WTC11 (cell line): ENCODE results near the gene ACADVL.

Experiments
- ATF3 ChIP-seq: sonication (generic); formaldehyde crosslinking; conservative IDR thresholded peaks from 2 replicates; pipeline ENCODE4 v1.8.1; 2022; ENCODE audit warnings: mild to moderate bottlenecking, missing genetic modification reagents
- CTCF ChIP-seq: fragments of 200-600 bp; IDR thresholded peaks from 2 replicates; pipeline ENCODE4 v1.8.0; 2022; ENCODE audit warnings: antibody characterized with exemption
- IRF1 ChIP-seq: sonication (generic); formaldehyde crosslinking; IDR thresholded peaks from 2 replicates; pipeline ENCODE4 v1.8.0; 2023; ENCODE audit warnings: missing genetic modification reagents
- MLX ChIP-seq: sonication (generic); formaldehyde crosslinking; IDR thresholded peaks from 2 replicates; pipeline ENCODE4 v1.8.1; 2023; ENCODE audit warnings: mild to moderate bottlenecking, missing genetic modification reagents, moderate library complexity
- NR2C2 ChIP-seq: sonication (generic); formaldehyde crosslinking; IDR thresholded peaks from 2 replicates; pipeline ENCODE4 v1.8.0; 2022; ENCODE audit warnings: mild to moderate bottlenecking, missing genetic modification reagents
- OVOL2 ChIP-seq: fragments of 250-450 bp; sonication (Bioruptor Pico); IDR thresholded peaks from 2 replicates; pipeline ENCODE4 v1.9.0; 2021; ENCODE audit warnings: mild to moderate bottlenecking, borderline replicate concordance
- PRDM15 ChIP-seq: sonication (generic); formaldehyde crosslinking; IDR thresholded peaks from 2 replicates; pipeline ENCODE4 v1.8.0; 2022; ENCODE audit warnings: missing genetic modification reagents
- ZNF138 ChIP-seq: sonication (generic); formaldehyde crosslinking; conservative IDR thresholded peaks from 2 replicates; pipeline ENCODE4 v1.8.1; 2022; ENCODE audit warnings: mild to moderate bottlenecking, moderate library complexity, missing genetic modification reagents
- ZNF416 ChIP-seq: fragments of 250-450 bp; sonication (Bioruptor Pico); IDR thresholded peaks from 2 replicates; pipeline ENCODE4 v1.9.0; 2021; ENCODE audit warnings: mild to moderate bottlenecking, inconsistent platforms

GRCh38 chr17:7242717-7243452 lies 23.1 kb downstream of the ACADVL start:
- TF ChIP-seq IRF1 (no peak), ZNF138 (CRISPR knock-in tag) (no peak), CTCF (no peak), ZNF416 (CRISPR knock-in tag) (no peak; the same call in 1 of the 2 replicates), MLX (CRISPR knock-in tag) (no peak), PRDM15 (CRISPR knock-in tag) (no peak), OVOL2 (CRISPR knock-in tag) (no peak), ATF3 (CRISPR knock-in tag) (no peak), NR2C2 (CRISPR knock-in tag) (no peak)
